Stimulated activated CD4-positive, alpha-beta T cell treated with anti-CD3 and anti-CD28 coated beads, Interleukin-1b, Interleukin-23, amount 100 ng/mL, for 24 hours (primary cell): ENCODE data around the gene RYR1.
"Not testable (repeated sequence)": the region's sequence is repeated elsewhere in the genome, so short reads cannot be mapped to it uniquely, and the experiment has no call there.

ENCODE experiments used
- DNase-seq, 4 experiments: peaks; one replicate each; pipeline ENCODE4 v3.0.0-alpha.2; 2020; ENCODE audit warnings: low read depth in 4 of 4, low spot score in 1 of 4

The RYR1 gene

GRCh38 chr19:38602856-38603255 lies 169.4 kb downstream of the RYR1 start:
- DNase-seq, result not testable (repeated sequence)

- DNase-seq, result no peak
These were observed 172.6 kb downstream of the RYR1 start for GRCh38 chr19:38606131-38606530.

- DNase-seq, result no peak
These were observed 180.8 kb downstream of the RYR1 start for GRCh38 chr19:38614289-38614688.

- no peak for DNase-seq
These were observed 181.6 kb downstream of the RYR1 start for GRCh38 chr19:38615007-38615581.

- no peak for DNase-seq
These were observed 182.8 kb downstream of the RYR1 start for GRCh38 chr19:38616265-38616664.

GRCh38 chr19:38617283-38617763 lies 183.8 kb downstream of the RYR1 start:
- peak in 1 of 4 experiments; percentile 16 for DNase-seq

GRCh38 chr19:38617764-38618589 lies 184.5 kb downstream of the RYR1 start, which contains the start of gene MAP4K1:
TSS of gene MAP4K1 (minus strand) at chr19:38617953. CDS start at chr19:38617895, 58 bp downstream.
- DNase-seq, result peak in 3 of 4 experiments; percentile 29 to 75 (median 61)

GRCh38 chr19:38618590-38619360 lies 185.3 kb downstream of the RYR1 start, which contains the start of gene EIF3K:
TSS of gene EIF3K (plus strand) at chr19:38619188. CDS start at chr19:38619269, 81 bp downstream.
- DNase-seq, result peak; percentile 95 to 99 (median 98)

- no peak for DNase-seq
These were observed 186.1 kb downstream of the RYR1 start for GRCh38 chr19:38619361-38620174.

GRCh38 chr19:38624822-38625221 lies 191.3 kb downstream of the RYR1 start:
- DNase-seq, result no peak

- no peak for DNase-seq
These were observed 192.9 kb downstream of the RYR1 start for GRCh38 chr19:38626401-38626800.

GRCh38 chr19:38629568-38629967 lies 196.1 kb downstream of the RYR1 start:
- DNase-seq, result no peak

GRCh38 chr19:38631301-38631700 lies 197.8 kb downstream of the RYR1 start:
- DNase-seq, result not testable (repeated sequence)

GRCh38 chr19:38631811-38632475 lies 198.5 kb downstream of the RYR1 start:
- not testable (repeated sequence) for DNase-seq

GRCh38 chr19:38632476-38633213 lies 199.2 kb downstream of the RYR1 start:
- DNase-seq, result no peak

GRCh38 chr19:38634757-38635482 lies 201.4 kb downstream of the RYR1 start:
- peak in 3 of 4 experiments; percentile 56 to 66 (median 56) for DNase-seq

GRCh38 chr19:38635483-38636399 lies 202.2 kb downstream of the RYR1 start:
- no peak for DNase-seq
